ENCODE measurements around the gene MTCH2.
"Not testable (repeated sequence)": the region's sequence is repeated elsewhere in the genome, so short reads cannot be mapped to it uniquely, and the experiment has no call there.

MTCH2 gene

DNA sequence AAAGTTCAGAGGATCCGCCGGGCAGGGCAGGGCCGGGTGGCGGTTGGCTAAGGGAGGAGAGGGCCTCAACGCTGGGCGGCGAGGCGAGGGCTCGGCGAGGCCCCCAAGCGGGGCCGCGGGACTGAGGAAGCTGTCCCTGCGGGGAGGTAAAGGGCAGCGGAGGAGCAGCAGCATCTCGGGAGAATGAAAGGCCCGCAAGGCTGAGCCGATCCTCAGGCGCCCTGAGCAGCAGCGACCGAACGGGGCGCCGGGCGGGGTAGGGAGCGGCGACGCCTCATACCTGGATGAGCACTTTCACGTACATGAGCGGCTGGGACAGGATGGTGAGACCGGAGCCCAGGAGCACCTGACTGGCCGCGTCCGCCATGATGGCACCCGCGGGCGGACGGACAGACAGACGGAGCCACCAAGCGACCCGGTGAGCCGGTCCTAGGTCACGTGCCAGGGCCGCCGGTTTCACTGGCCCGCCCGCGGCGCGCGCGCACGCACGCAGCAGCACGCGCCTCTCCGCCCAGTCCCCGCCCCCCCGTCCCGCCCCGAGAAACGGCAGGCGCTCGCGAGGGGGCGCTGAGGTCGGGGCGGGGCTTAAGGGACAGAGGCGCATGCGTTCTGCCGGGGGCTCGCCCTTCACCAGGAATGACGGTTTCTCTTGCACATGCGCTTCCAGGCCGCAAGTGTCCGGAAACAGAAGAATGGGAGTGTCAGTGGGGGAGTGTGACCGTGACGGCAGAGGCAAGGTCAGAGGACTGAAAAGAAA is at the start of gene MTCH2:
TSS of gene MTCH2 (minus strand) at position 461 of the 757 bp plus-strand sequence. CDS start at position 367, 94 bp downstream.
- H3K27ac Mint-ChIP-seq: peak within 1 kb of the TSS; percentile 96
- no peaks in the 10 kb centered on the region for H3K9me3 Mint-ChIP-seq
- peak within 1 kb of the TSS; percentile 97 for H3K4me3 Mint-ChIP-seq
- peaks cover 28% of the 10 kb centered on the region for H3K4me1 Mint-ChIP-seq
- H3K36me3 Mint-ChIP-seq: peaks cover 13% of the 10 kb centered on the region
- H3K27me3 Mint-ChIP-seq: no peaks in the 10 kb centered on the region
- ATAC-seq: peak; percentile 97

DNA sequence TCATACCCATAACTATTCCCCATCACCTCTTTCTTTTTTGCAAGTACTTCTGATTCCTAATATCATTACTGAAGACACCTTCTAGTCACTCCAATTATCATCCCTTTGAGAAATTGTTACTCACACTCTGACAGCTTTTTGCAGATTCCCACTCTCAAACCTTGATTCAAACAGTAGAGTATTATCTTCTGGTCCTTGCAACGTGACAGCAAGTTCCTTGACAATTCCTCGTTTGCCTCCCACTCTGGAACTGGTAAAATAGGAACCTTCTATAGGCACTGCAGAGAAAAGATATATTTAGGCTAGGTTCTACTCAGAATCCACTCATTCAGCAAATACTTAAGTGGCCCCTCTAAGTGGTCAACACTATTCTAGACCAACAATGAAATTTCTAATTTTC is 49.6 kb upstream of the MTCH2 start:
- no peaks in the 10 kb centered on the region for H3K27me3 Mint-ChIP-seq
- H3K9me3 Mint-ChIP-seq: no peaks in the 10 kb centered on the region
- H3K4me1 Mint-ChIP-seq: no peaks in the 10 kb centered on the region
- no peaks in the 10 kb centered on the region for H3K36me3 Mint-ChIP-seq
- H3K4me3 Mint-ChIP-seq: no peak overlapping the region
- no peak for ATAC-seq
- H3K27ac Mint-ChIP-seq: no peak overlapping the region

DNA sequence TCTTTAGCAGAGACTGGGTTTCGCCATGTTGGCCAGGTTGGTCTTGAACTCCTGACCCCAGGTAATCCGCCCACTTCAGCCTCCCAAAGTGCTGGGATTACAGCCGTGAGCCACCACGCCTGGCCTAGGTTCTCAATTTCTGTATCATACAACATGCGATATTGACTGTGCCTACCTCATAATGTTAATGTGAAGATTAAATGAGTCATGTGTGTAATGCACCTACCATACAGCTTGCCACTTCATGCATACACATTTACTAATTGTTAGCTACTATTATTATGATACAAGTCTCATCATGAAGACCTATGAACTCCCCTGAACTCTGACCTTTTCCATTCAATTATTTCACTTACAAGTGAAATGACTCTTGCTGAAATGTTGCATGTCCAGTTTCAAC is 47.1 kb upstream of the MTCH2 start:
- H3K27ac Mint-ChIP-seq: no peak overlapping the region
- no peaks in the 10 kb centered on the region for H3K9me3 Mint-ChIP-seq
- no peaks in the 10 kb centered on the region for H3K4me1 Mint-ChIP-seq
- no peak overlapping the region for H3K4me3 Mint-ChIP-seq
- H3K36me3 Mint-ChIP-seq: no peaks in the 10 kb centered on the region
- H3K27me3 Mint-ChIP-seq: no peaks in the 10 kb centered on the region
- no peak for ATAC-seq

DNA sequence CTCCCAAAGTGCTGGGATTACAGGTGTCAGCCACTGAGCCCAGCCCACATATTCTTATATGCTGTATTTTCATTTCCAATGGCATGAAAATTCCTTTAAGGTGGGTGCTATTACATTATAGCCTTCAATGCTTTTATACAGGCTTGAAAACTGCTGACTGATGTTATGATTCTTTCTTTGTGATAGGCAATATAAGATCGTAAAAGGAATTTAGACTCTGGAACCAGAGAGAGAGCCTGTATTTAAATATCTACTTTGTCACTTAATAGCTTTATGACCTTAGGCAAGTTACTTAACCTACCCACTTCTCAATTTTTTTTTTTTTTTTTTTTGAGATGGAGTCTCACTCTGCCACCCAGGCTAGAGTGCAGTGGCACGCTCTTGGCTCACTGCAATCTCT is 46.6 kb upstream of the MTCH2 start:
- Mint-ChIP-seq H3K4me3 (no peak overlapping the region), H3K36me3 (no peaks in the 10 kb centered on the region)
- no peak for ATAC-seq

DNA sequence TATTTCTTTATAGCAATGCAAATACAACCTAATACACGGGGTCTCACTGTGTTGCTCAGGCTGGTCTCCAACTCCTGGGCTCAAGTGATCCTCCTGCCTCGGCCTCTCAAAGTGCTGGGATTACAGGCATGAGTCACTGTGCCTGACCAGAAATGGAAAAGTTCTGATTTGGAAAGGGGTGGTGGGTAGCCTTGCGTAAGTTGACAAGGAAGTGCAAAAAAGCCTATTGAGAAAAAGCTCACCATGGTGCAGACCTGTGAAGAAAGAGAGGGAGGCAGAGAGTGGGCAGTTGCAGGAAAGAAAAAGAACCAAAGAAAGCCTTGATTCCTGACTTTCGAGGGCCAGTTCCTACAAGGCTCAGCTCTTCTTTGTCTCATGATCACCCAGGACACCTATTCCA is 45.8 kb upstream of the MTCH2 start:
- H3K27me3 Mint-ChIP-seq: no peaks in the 10 kb centered on the region
- H3K27ac Mint-ChIP-seq: no peak overlapping the region
- no peaks in the 10 kb centered on the region for H3K36me3 Mint-ChIP-seq
- H3K9me3 Mint-ChIP-seq: no peaks in the 10 kb centered on the region
- no peak overlapping the region for H3K4me3 Mint-ChIP-seq
- H3K4me1 Mint-ChIP-seq: peaks cover under 1% of the 10 kb centered on the region
- ATAC-seq: no peak

More for the DNA sequence above, 46.6 kb upstream of the MTCH2 start:
- no peaks in the 10 kb centered on the region for H3K9me3 Mint-ChIP-seq
- no peaks in the 10 kb centered on the region for H3K27me3 Mint-ChIP-seq
- no peak overlapping the region for H3K27ac Mint-ChIP-seq
- no peaks in the 10 kb centered on the region for H3K4me1 Mint-ChIP-seq

DNA sequence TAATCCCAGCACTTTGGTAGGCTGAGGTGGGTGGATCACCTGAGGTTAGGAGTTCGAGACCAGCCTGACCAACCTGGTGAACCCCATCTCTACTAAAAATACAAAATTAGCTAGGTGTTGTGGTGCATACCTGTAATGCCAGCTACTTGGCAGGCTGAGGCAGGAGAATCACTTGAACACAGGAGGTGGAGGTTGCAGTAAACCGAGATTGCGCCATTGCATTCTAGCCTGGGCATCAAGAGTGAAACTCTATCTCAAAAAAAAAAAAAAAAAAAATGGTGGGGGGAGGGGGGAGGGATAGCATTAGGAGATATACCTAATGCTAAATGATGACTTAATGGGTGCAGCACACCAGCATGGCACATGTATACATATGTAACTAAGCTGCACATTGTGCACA is 44.3 kb upstream of the MTCH2 start:
- not testable (repeated sequence) for H3K9me3 Mint-ChIP-seq, H3K27ac Mint-ChIP-seq, H3K4me3 Mint-ChIP-seq, ATAC-seq, H3K36me3 Mint-ChIP-seq, H3K4me1 Mint-ChIP-seq, H3K27me3 Mint-ChIP-seq

DNA sequence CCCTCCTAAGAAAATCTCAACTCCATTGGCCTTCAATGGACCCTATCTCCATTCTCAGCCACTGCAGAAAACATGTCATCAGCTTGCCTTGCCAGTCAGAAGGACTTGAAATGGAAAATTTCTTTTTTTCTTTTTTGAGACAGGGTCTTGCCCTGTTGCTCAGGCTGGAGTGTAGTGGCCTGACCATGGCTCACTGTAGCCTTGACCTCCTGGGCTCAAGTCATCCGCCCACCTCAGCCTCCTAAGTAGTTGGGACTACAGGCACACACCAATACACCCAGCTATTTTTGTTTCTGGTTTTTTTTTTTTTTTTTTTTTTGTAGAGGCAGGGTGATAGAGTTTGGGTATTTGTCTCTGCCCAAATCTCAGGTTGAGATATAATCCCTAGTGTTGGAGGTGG is 43.8 kb upstream of the MTCH2 start:
- no peak overlapping the region for H3K27ac Mint-ChIP-seq
- H3K36me3 Mint-ChIP-seq: no peaks in the 10 kb centered on the region
- H3K4me3 Mint-ChIP-seq: no peak overlapping the region
- H3K9me3 Mint-ChIP-seq: no peaks in the 10 kb centered on the region
- no peak for ATAC-seq
- no peaks in the 10 kb centered on the region for H3K27me3 Mint-ChIP-seq
- peaks cover 9% of the 10 kb centered on the region for H3K4me1 Mint-ChIP-seq

DNA sequence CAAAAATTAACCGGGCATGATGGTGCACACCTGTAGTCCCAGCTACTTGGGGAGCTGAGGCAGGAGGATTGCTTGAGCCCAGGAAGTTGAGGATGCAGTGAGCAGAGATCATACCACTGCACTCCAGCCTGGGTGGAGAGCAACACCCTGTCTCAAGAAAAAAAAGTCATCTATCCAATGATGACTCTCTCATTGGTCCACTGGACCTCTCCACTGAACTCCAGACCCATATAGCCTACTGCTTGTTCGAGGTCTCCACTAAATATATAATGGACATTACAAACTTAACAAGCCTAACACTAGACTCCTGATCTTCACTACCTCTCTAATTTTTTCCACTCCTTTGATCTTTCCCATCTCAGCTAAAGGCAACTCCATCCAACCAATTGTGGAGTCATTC is 33.5 kb upstream of the MTCH2 start:
- H3K36me3 Mint-ChIP-seq: no peaks in the 10 kb centered on the region
- no peaks in the 10 kb centered on the region for H3K4me1 Mint-ChIP-seq
- H3K9me3 Mint-ChIP-seq: no peaks in the 10 kb centered on the region
- H3K27me3 Mint-ChIP-seq: no peaks in the 10 kb centered on the region
- ATAC-seq: no peak
- H3K4me3 Mint-ChIP-seq: no peak overlapping the region
- H3K27ac Mint-ChIP-seq: no peak overlapping the region

DNA sequence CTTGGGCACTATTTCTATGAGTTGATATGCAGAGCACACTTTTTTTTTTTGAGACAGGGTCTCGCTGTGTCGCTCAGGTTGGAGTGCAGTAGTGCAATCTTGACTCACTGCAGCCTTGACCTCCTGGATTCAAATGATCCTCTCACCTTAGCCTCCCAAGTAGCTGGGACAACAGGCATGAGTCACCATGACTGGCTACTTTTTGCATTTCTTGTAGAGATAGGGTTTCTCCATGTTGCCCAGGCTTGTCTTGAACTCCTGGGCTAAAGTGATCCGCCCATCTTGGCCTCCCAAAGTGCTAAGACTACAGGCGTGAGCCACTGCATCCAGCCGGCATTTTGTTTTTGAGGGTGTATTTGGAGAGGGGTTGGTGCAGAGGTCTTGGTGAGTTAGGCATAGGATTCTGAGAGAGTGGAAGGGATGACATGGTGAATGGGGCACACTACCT is 29.9 kb upstream of the MTCH2 start:
- Mint-ChIP-seq H3K27ac (no peak overlapping the region), H3K27me3 (no peaks in the 10 kb centered on the region), H3K4me1 (no peaks in the 10 kb centered on the region), H3K36me3 (no peaks in the 10 kb centered on the region), H3K9me3 (no peaks in the 10 kb centered on the region), H3K4me3 (no peak overlapping the region)
- no peak for ATAC-seq

DNA sequence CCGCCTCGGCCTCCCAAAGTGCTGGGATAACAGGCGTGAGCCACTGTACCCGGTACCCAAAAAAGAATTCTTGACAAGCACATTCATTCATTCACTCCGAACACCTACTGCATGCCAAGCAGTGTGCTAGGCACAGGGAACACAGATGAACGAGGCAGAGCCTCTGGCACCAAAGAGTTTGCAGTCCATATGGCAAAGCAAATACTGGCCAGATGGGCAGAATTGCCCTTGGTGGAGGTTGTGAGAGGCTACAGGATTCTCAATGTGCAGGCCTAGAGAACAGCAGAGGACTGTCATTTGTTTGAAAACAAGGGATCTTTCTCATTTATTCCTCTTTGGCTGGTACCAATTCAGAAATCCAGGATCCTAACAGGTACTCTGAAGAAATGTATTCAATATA is 27.5 kb upstream of the MTCH2 start:
- Mint-ChIP-seq H3K9me3 (no peaks in the 10 kb centered on the region), H3K27ac (no peak overlapping the region), H3K4me1 (no peaks in the 10 kb centered on the region), H3K36me3 (no peaks in the 10 kb centered on the region), H3K27me3 (no peaks in the 10 kb centered on the region), H3K4me3 (no peak overlapping the region)
- ATAC-seq: no peak

DNA sequence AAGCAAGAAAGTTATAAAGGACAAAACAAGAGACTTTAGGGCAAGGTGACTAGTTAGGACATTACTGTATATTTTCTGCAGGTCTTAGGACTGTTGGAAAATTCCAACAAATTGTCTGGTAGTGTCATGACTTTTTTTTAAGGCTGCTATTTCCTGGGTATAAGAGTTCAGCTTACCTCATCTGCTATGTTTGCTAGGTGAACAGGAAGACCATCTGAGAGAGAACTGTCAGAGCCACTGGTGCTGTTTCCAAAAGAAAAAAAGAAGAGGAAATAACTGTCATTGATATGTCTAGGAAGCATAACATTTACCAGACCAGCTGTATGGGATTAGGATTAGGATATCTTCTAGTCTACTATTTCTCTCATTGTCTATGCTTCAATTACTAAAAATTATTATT is 26.3 kb upstream of the MTCH2 start:
- Mint-ChIP-seq H3K9me3 (no peaks in the 10 kb centered on the region), H3K4me1 (no peaks in the 10 kb centered on the region), H3K27ac (no peak overlapping the region), H3K36me3 (no peaks in the 10 kb centered on the region), H3K27me3 (no peaks in the 10 kb centered on the region), H3K4me3 (no peak overlapping the region)
- ATAC-seq: no peak

DNA sequence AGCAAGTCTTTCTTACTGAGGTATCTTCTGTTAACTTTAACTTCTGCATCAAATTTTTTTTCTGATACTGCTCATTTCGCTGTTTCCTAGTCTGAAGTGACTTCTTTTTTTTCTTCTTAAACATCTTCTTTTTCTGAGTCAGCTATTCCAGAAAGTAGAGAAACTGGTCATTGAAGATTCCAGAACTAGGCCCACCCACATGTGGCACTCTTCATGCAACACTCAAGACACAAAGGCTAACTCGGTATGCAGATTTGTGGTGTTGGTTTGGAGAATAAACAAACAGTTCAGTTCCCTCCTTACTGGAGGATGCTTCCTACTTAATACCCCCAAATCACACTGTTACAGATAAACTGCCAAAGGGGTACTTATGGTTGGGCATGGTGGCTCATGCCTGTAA is 25.2 kb upstream of the MTCH2 start:
- ATAC-seq: no peak
- H3K9me3 Mint-ChIP-seq: no peaks in the 10 kb centered on the region
- H3K36me3 Mint-ChIP-seq: no peaks in the 10 kb centered on the region
- no peak overlapping the region for H3K4me3 Mint-ChIP-seq
- H3K27me3 Mint-ChIP-seq: no peaks in the 10 kb centered on the region
- H3K27ac Mint-ChIP-seq: no peak overlapping the region
- no peaks in the 10 kb centered on the region for H3K4me1 Mint-ChIP-seq

DNA sequence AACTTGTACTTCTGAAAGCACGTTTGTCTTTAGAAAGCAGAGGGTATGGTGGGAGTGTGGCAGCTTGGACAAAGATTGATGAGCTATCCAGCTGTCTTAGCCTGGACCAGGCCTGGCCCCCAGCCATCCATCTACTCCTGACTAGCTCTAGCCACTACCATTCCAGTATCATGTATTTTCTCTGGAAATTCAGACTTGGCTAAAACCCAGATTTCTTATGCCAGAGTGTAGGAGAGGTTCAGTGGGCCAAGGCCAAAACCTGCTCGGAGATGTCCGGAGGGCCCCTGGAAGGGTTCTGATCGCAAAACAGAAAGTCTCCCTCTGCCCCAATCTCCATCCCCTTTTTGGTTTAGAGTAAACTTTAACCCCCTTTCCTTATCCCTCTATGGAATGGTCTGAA is 24.8 kb upstream of the MTCH2 start:
- no peak for ATAC-seq
- Mint-ChIP-seq H3K4me3 (no peak overlapping the region), H3K27me3 (no peaks in the 10 kb centered on the region), H3K27ac (no peak overlapping the region), H3K4me1 (no peaks in the 10 kb centered on the region), H3K9me3 (no peaks in the 10 kb centered on the region), H3K36me3 (no peaks in the 10 kb centered on the region)

DNA sequence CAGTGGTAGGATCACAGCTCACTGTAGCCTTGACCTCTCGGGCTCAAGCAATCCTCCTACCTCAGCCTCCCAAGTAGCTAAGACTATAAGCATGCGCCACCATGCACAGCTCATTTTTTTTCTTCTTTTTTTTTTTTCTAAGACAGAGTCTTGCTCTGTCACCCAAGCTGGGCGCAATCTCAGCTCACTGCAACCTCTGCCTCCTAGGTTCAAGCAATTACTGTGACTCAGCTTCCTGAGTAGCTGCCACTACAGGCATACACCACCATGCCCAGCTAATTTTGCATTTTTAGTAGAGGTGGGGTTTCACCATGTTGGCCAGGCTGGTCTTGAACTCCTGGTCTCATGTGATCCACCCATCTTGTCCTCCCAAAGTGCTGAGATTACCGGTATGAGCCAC is 22.6 kb upstream of the MTCH2 start:
- not testable (repeated sequence) for H3K4me1 Mint-ChIP-seq, H3K27ac Mint-ChIP-seq, H3K36me3 Mint-ChIP-seq, H3K27me3 Mint-ChIP-seq, H3K9me3 Mint-ChIP-seq, ATAC-seq
- H3K4me3 Mint-ChIP-seq: peak overlapping the region; percentile 21

DNA sequence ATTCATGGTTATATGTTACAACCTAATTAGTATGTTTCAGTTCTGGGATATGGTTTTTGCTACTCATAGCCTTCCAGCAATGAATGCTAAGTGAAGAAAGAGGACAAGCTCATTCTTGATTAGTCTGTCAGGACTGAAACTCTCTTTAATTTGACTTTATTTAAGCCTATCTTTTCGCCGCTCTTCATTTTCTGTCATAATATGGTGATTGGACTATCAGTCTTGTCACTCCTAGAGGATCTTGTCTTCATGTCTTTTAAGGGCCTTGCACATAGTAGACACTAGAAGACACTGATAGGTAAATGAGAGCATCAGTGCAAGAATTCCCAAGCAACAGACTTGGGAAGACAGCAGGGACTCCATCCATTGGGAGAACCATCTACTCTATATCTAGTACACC is 18.9 kb upstream of the MTCH2 start:
- Mint-ChIP-seq H3K9me3 (no peaks in the 10 kb centered on the region), H3K4me3 (no peak overlapping the region), H3K27me3 (no peaks in the 10 kb centered on the region), H3K4me1 (no peaks in the 10 kb centered on the region), H3K27ac (no peak overlapping the region), H3K36me3 (no peaks in the 10 kb centered on the region)
- no peak for ATAC-seq

DNA sequence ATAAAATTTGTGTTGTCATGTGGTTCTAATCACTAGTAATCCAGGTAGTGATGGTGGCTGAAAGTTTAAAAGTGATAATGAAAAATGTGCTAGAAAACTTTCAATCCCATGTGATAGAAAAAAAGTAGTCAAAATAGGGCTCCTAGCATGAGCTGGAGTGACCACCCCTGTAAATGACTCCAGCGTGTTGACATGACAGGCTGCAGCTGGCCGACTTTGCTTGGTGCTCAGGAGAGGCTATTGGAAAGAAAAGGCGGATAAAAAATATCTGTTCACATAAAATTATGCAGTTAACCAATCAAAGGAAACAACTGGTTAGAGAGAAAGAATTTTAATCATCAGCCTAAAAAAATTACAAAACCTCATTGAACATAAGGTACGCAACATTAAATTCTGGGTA is 16.9 kb upstream of the MTCH2 start:
- Mint-ChIP-seq H3K4me3 (no peak overlapping the region), H3K27me3 (no peaks in the 10 kb centered on the region)

More for the DNA sequence above, 16.9 kb upstream of the MTCH2 start:
- no peak for ATAC-seq
- Mint-ChIP-seq H3K9me3 (no peaks in the 10 kb centered on the region), H3K4me1 (no peaks in the 10 kb centered on the region), H3K36me3 (no peaks in the 10 kb centered on the region), H3K27ac (no peak overlapping the region)

Measured in stimulated activated memory B cell treated with anti-CD40 and anti-IgM and Interleukin-4, amounts not matched to agents 10 μg/mL and 1 μg/mL and 100 μg/mL, for 72 hours (primary cell).